ENCODE results near the gene ZNF316.

The ZNF316 gene

GRCh38 chr7:6650521-6651011 lies 13.4 kb downstream of the ZNF316 start:
- Mint-ChIP-seq H3K4me3 (no peak overlapping the region), H3K27ac (no peak overlapping the region), H3K9me3 (peaks cover 33% of the 10 kb centered on the region), H3K36me3 (ENCODE audit: low read depth) (peaks cover 42% of the 10 kb centered on the region), H3K27me3 (ENCODE audit: low read depth, poor library complexity) (no peaks in the 10 kb centered on the region), H3K4me1 (peaks cover 14% of the 10 kb centered on the region)
- no peak for DNase-seq
- no peak for TF ChIP-seq CTCF (IDR thresholded peaks at IDR 0.05)

- Mint-ChIP-seq H3K4me1 (peaks cover 3% of the 10 kb centered on the region), H3K36me3 (ENCODE audit: low read depth) (peaks cover 44% of the 10 kb centered on the region), H3K4me3 (no peak overlapping the region), H3K27ac (no peak overlapping the region), H3K9me3 (peaks cover 34% of the 10 kb centered on the region), H3K27me3 (ENCODE audit: low read depth, poor library complexity) (no peaks in the 10 kb centered on the region)
- TF ChIP-seq CTCF (IDR thresholded peaks at IDR 0.05), result no peak
- DNase-seq, result no peak
These were observed 14.8 kb downstream of the ZNF316 start for GRCh38 chr7:6651851-6652445.

DNA sequence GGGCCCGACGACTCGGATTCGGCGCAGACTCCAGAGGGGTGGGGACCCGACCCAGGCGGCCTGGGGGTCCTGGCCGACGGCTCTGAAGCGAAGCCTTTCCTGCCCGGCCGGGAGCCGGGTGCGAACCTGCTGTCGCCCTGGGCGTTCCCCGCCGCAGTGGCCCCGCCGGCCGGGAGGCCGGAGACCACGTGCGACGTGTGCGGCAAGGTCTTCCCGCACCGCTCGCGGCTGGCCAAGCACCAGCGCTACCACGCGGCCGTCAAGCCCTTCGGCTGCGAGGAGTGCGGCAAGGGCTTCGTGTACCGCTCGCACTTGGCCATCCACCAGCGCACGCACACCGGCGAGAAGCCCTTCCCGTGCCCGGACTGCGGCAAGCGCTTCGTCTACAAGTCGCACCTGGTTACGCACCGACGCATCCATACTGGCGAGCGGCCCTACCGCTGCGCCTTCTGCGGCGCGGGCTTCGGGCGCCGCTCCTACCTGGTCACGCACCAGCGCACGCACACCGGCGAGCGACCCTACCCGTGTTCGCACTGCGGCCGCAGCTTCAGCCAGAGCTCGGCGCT lies 15.4 kb downstream of the ZNF316 start:
- Mint-ChIP-seq H3K27ac (no peak overlapping the region), H3K9me3 (peaks cover 34% of the 10 kb centered on the region), H3K4me3 (no peak overlapping the region), H3K36me3 (ENCODE audit: low read depth) (peaks cover 40% of the 10 kb centered on the region), H3K4me1 (no peaks in the 10 kb centered on the region), H3K27me3 (ENCODE audit: low read depth, poor library complexity) (no peaks in the 10 kb centered on the region)
- no peak for DNase-seq
- TF ChIP-seq CTCF (IDR thresholded peaks at IDR 0.05), result no peak

GRCh38 chr7:6653071-6654003 lies 16.2 kb downstream of the ZNF316 start:
- Mint-ChIP-seq H3K9me3 (peaks cover 34% of the 10 kb centered on the region), H3K4me3 (no peak overlapping the region), H3K36me3 (ENCODE audit: low read depth) (peaks cover 39% of the 10 kb centered on the region), H3K27me3 (ENCODE audit: low read depth, poor library complexity) (no peaks in the 10 kb centered on the region), H3K27ac (no peak overlapping the region), H3K4me1 (no peaks in the 10 kb centered on the region)
- TF ChIP-seq CTCF (IDR thresholded peaks at IDR 0.05), result no peak
- DNase-seq, result no peak

DNA sequence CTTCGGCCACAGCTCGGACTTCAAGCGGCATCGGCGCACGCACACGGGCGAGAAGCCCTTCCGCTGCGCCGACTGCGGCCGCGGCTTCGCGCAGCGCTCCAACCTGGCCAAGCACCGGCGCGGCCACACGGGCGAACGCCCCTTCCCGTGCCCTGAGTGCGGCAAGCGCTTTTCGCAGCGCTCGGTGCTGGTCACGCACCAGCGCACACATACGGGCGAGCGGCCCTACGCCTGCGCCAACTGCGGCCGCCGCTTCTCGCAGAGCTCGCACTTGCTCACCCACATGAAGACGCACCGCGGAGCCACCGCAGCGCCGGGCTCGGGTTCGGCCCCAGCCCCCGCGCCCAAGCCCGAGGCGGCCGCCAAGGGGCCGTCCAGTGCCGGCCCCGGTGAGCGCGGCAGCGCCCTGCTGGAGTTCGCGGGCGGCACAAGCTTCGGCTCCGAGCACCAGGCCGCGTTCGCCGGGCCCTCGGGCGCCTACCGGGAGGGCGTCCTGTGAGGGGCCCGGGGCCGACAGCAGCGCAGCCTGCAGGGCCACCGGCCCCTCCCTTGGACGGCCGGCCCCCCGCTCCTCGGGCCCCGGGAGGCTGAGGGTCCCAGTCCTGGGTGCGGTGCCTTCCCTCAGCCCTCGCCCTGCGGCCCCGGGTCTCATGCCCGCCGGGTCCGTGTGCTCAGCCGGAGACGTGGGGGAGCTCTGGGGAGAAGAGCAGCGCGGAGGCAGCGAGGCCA lies 17.2 kb downstream of the ZNF316 start:
- TF ChIP-seq CTCF (IDR thresholded peaks at IDR 0.05), result no peak
- no peak overlapping the region for H3K27ac Mint-ChIP-seq
- no peaks in the 10 kb centered on the region for H3K4me1 Mint-ChIP-seq
- peaks cover 34% of the 10 kb centered on the region for H3K9me3 Mint-ChIP-seq
- H3K4me3 Mint-ChIP-seq, result no peak overlapping the region
- H3K36me3 Mint-ChIP-seq (ENCODE audit: low read depth), result peaks cover 39% of the 10 kb centered on the region
- peaks cover 4% of the 10 kb centered on the region for H3K27me3 Mint-ChIP-seq (ENCODE audit: low read depth, poor library complexity)
- DNase-seq, result no peak

Measured in nephron progenitor cell (in vitro differentiated cells).